Measurements from ENCODE around the gene IGFN1.
A peak's percentile ranks its signal among the peaks of the same experiment; 100 is the strongest.

Gene IGFN1

DNA sequence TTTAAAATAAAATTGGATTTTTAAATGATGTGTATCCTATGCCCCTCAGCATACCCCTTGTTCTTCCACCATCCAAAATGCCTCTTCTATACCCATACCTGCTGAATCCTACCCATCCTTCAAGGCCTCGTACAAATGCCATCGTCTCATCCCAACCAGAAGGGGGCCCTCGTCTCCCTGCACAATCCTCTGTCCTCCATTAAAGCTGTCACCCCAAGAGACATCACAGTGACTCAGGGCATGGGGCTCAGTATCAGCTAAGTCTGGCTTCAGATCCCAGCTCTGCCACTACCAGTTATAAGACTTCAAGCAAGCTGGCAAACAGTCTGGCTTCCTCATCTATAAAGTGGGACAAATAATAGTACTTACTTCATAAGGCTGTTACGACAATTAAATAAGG is 23.8 kb downstream of the IGFN1 start:
- H3K36me3 Mint-ChIP-seq (ENCODE audit: low read depth), result no peaks in the 10 kb centered on the region
- peaks cover 13% of the 10 kb centered on the region for H3K4me1 Mint-ChIP-seq
- H3K9me3 Mint-ChIP-seq, result no peaks in the 10 kb centered on the region
- no peak overlapping the region for H3K27ac Mint-ChIP-seq
- H3K4me3 Mint-ChIP-seq, result no peak overlapping the region
- TF ChIP-seq, protein P1, sequence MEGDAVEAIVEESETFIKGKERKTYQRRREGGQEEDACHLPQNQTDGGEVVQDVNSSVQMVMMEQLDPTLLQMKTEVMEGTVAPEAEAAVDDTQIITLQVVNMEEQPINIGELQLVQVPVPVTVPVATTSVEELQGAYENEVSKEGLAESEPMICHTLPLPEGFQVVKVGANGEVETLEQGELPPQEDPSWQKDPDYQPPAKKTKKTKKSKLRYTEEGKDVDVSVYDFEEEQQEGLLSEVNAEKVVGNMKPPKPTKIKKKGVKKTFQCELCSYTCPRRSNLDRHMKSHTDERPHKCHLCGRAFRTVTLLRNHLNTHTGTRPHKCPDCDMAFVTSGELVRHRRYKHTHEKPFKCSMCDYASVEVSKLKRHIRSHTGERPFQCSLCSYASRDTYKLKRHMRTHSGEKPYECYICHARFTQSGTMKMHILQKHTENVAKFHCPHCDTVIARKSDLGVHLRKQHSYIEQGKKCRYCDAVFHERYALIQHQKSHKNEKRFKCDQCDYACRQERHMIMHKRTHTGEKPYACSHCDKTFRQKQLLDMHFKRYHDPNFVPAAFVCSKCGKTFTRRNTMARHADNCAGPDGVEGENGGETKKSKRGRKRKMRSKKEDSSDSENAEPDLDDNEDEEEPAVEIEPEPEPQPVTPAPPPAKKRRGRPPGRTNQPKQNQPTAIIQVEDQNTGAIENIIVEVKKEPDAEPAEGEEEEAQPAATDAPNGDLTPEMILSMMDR (IDR thresholded peaks at IDR 0.05), result no peak
- DNase-seq, result no peak
- peaks cover 42% of the 10 kb centered on the region for H3K27me3 Mint-ChIP-seq (ENCODE audit: low read depth, poor library complexity)

GRCh38 chr1:201214886-201215285 is 24.3 kb downstream of the IGFN1 start:
- TF ChIP-seq, protein P1 (IDR thresholded peaks at IDR 0.05), result no peak
- Mint-ChIP-seq H3K36me3 (ENCODE audit: low read depth) (no peaks in the 10 kb centered on the region), H3K9me3 (no peaks in the 10 kb centered on the region), H3K27ac (no peak overlapping the region), H3K4me1 (peaks cover 13% of the 10 kb centered on the region), H3K27me3 (ENCODE audit: low read depth, poor library complexity) (peaks cover 42% of the 10 kb centered on the region), H3K4me3 (no peak overlapping the region)
- DNase-seq, result no peak

DNA sequence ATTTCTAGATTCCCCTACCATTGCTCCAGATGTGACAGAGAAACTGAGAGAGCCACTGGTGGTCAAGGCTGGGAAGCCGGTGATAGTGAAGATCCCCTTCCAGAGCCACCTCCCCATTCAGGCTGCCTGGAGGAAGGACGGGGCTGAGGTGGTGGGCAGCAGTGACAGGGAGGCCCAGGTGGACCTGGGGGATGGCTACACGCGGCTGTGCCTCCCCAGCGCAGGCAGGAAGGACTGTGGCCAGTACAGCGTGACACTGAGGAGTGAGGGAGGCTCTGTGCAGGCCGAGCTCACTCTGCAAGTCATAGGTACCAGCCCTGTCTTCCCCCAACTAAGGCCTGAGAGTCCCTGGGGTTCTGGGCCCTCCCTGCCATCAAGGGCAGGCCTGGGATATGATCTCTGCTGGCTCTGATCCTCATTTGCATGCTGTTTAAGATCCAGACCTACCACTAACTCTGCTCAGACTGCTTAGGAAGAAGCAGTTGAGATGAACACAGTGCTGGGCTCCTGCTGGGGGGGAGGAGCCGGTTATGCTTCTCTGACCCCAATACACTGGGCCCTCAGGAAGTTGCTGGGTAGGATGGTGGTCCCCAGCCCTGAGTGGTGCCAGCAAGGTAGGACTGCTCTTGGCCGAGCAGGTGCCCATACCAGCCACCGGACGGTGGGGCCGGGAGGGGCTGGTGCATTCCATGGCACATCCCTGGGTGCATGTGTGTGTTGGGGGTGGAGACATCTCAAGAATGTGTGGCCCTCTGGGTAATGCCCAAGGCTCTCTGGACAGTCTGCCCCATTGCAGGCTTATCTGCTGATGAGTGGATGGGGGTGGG is 25.1 kb downstream of the IGFN1 start:
- TF ChIP-seq, protein P1 (IDR thresholded peaks at IDR 0.05), result no peak
- Mint-ChIP-seq H3K27me3 (ENCODE audit: low read depth, poor library complexity) (peaks cover 41% of the 10 kb centered on the region), H3K4me1 (peaks cover 13% of the 10 kb centered on the region), H3K4me3 (no peak overlapping the region), H3K9me3 (no peaks in the 10 kb centered on the region), H3K36me3 (ENCODE audit: low read depth) (no peaks in the 10 kb centered on the region), H3K27ac (peak overlapping the region; percentile 12)
- no peak for DNase-seq

GRCh38 chr1:201216395-201217085 is 25.9 kb downstream of the IGFN1 start:
- TF ChIP-seq, protein P1 (IDR thresholded peaks at IDR 0.05), result no peak
- Mint-ChIP-seq H3K4me3 (no peak overlapping the region), H3K36me3 (ENCODE audit: low read depth) (no peaks in the 10 kb centered on the region), H3K27ac (no peak overlapping the region), H3K4me1 (peaks cover 13% of the 10 kb centered on the region), H3K9me3 (no peaks in the 10 kb centered on the region), H3K27me3 (ENCODE audit: low read depth, poor library complexity) (peaks cover 33% of the 10 kb centered on the region)
- DNase-seq, result no peak

- TF ChIP-seq, protein P1 (IDR thresholded peaks at IDR 0.05), result no peak
- H3K4me3 Mint-ChIP-seq, result no peak overlapping the region
- peaks cover 13% of the 10 kb centered on the region for H3K4me1 Mint-ChIP-seq
- no peak overlapping the region for H3K27ac Mint-ChIP-seq
- H3K36me3 Mint-ChIP-seq (ENCODE audit: low read depth), result no peaks in the 10 kb centered on the region
- no peaks in the 10 kb centered on the region for H3K9me3 Mint-ChIP-seq
- peaks cover 31% of the 10 kb centered on the region for H3K27me3 Mint-ChIP-seq (ENCODE audit: low read depth, poor library complexity)
- no peak for DNase-seq
Observed at GRCh38 chr1:201217146-201217545, 26.5 kb downstream of the IGFN1 start.
